HG03095 (cell line): ENCODE data around the gene ALDH1L1.

ENCODE experiments used
- ATAC-seq: cut with Tn5 transposase; IDR thresholded peaks from one replicate; pipeline ENCODE4 v1.9.1; 2021; ENCODE audit warnings: moderate library complexity; ENCODE audit not compliant: unreplicated experiment

ALDH1L1 gene

DNA sequence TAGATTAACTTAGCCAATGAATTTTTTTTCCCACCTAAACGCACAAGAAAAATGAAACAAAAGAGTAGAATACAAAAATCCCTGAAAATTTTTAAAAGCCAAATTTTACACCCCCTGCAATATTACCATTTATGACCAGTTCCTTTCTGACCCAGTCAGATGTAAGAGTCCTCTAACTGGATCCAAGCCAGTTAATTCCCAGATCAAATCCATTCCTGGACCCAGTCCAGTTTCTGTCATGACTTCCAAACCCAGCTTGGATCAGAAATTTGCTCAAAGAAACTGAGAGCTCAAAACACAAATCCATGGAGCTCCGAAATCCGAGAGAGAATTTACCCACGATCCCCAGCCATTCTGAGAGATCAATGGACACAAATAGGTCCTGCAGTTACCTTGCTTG lies 17.0 kb upstream of the ALDH1L1 start:
- no peak for ATAC-seq

DNA sequence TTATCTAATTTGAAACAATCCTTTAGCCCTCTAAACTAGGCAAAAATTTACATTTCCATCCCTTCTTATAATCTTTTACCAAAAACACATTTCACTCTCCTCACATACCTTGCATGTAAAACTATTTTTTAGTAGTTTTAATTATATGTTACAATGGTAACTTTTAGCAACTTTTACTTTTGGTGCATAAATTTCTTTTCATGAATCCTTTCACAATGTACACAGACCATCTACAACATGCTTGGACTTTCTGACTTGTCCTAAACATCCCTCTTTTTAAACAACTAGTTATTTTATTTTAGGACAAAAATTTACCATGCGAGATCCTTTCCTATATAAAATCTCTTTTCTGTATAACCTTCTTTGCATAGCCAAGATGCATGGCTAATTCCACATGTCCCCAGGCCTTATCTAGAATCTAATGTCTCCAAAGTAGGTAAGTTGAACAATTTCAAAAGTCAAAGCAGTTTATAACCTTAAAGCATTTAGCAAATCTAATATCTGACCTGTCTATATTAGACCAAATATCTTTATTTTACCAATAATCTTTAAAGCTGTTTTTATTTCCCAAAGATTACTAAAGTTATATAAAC lies 14.4 kb upstream of the ALDH1L1 start:
- no peak for ATAC-seq

DNA sequence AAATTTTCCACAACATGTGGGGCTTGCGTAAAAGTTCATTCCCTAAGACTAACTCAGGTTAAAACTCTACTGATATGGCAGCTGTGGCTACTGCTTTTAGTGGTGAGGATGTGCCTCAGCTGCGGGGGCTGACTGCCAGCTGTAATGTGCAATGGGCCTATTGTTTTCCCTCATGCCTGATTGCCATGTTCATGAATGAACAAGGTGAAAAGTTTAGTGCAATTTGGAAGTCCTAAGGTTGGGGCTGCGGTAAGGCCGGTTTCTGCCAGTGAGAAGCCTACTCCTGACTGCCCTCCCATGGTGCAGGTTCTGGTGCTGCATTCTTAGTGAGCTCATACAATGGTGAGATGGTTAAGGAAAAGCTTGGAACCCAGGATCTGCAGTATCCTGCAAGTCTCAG lies 10.9 kb upstream of the ALDH1L1 start:
- ATAC-seq: no peak

DNA sequence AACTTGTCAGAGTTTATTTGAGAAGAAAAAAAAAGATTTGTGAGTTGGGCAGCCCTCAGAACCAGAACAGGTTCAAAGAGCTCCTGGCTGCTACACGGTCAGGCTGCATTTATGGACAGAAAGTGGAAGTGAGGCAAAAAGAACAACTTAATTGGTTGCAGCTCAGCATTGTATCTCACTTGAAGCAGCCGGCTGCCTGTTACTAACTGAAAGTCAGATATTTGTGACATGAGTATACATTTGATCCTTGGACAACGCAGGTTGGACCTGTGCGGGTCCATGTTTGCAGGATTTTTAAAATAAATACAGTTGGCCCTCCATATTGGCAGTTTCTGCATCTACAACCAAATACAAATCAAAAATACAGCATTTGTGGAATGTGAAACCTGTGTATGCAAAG lies 7.5 kb upstream of the ALDH1L1 start:
- no peak for ATAC-seq

DNA sequence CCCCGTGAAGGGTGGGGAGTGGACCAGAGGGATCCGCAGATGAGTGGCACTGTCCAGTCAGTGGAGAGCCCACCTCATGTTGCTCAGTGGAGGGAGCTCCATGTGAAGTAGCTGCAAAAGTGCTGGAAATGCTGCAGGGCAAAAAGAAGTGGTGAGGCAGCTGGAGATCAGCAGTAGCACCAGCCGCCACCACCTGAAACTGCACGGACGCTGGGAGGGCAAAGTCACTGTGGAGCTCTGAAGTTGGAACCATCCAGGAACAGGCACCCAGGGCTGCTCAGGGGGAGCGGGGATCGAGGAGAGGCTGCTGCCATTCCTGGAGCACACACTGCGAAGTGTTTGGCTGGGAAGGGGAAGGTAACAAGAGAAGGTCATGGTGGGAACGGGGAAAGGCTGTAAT lies 6.4 kb upstream of the ALDH1L1 start:
- ATAC-seq: no peak

DNA sequence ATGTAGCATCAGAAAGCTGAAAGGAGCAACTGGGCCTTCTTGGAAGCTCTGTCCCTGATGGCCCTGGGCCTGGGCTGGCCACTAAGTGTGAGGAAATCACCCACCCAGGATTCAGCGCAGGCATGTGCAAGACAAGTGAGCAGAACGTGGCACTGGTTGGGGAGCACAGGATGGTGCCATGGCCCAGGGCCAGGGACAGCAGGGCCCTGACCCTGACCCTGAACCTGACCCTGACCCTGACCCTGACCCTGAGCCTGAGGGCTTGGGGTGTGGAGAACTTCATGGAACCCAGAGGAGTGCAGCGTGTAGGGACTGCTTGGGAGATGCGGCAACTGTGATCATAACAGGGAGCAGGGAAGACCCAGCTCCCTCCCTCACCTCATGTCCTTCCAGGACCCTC lies 5.9 kb upstream of the ALDH1L1 start:
- ATAC-seq: no peak

DNA sequence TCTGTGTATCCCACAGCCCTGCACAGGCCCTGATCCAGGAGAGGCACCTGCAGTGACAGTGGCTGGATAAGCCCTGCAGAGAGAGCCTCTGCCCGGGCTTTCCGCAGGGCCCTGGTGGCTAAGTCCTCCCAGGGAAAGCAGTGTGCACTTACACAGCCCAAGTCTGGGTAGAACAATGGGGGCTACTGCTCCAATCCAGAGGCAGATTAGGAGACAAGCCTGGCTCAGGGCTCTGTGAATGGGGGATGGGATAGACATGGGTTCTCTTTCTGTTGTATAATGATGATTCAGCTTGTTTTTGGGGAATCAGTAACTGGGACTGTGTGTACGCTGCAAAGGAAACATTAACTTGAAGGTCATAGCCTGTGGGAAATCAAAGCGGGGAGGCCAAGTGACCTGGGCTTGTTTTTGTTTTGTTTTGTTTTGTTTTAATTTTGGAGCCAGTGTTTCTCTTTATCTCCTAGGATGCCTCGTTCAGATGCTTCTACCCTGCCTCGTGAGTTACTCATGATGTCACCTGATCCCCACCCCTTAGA lies 4.1 kb upstream of the ALDH1L1 start:
- ATAC-seq: no peak

DNA sequence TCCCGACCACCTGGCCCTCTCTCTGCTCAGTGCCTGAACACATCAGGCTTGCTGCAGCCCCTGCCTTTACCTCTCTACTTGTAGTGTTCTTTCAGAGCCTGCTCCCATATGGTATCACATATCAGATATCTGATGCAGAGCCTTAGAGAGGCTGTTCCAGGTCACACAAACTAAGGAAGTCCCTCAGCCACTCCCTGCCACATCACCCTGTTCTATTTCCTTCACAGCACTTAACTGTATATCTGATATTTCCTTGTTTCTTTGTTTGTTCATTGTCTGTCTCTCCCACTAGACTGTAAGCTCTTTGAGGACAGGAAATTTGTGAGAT lies 976 bp upstream of the ALDH1L1 start:
- ATAC-seq: no peak

DNA sequence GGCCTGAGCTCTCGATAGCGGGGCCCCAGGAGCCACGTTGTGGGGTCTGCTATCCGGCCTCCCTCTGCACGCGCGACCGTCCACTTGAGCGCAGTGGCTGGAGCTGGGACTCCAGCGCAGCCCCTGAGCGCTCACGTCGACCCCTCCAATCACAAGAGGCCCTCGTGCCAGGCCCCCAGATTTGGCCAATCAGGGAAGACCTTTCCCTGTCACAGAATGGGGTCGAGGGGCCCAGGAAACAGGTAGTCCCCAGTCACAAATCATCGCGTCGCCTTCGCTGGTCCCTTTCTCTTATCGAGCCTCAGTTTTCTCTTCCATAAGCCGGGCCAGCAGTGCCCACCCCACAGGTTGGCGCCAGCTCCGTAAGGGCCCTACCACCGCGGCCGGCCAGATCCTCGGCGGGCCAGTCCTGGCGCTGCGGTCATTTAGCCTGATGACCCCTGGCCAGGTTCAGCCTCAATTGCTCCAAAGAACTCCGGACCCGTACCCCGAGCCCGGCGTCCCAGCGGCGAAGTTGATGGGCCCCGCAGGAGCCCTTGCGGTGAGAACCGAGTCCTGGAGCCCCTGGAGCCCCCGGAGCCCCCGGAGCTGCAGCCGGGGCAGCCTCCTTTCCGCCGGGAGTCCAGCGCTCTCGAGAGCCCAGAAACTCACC lies 435 bp downstream of the ALDH1L1 start:
- no peak for ATAC-seq

DNA sequence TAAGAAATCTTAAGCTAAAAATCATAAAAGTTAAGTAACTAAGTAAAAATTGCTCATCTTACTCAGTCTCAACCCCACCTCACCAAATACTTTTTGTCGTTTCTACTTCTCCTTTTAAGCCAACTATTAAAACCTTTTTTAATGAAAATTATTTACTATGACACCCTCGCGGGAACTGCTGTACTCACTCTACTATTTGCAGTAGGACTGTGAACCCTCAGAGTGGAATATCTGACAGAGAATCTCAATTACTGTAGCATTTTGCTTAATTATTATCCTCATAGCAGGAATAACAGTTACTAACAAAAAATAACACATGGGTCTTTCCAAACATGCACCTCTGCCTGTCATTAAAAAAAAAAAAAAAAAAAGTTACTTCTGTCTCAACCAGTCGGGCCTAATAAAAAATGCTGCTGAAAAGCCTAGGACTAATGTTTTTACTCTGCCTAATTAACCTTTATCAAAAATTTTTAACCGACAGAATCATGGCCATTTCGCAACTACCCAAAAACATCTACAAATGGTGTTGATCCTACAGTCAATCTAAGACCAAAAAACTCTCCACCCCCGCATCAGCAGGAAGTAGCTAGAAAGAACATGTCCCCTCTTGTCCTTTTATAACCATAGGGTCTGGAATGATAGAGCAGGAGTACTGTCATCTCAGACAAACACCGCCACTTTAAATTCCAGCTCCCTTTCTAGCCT lies 10.2 kb downstream of the ALDH1L1 start:
- ATAC-seq: no peak

DNA sequence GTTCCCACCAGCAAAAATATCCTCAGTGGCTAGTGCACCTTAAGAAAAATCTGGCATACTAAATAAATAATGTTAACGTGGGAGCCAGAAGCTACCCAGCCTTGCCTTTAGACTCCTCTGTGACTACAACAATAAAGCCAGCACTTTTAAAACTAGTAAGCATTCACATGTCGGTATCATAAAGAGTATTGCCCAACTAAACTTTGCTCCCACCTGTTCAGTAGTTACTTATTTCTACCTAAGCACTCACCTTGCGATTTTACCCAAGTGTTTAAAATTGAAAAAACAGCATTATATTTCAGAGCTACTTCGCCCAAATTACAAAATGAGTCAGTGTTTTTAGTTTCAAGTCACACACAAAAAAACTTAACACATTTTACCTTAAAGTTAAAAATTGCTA lies 12.8 kb downstream of the ALDH1L1 start:
- no peak for ATAC-seq

DNA sequence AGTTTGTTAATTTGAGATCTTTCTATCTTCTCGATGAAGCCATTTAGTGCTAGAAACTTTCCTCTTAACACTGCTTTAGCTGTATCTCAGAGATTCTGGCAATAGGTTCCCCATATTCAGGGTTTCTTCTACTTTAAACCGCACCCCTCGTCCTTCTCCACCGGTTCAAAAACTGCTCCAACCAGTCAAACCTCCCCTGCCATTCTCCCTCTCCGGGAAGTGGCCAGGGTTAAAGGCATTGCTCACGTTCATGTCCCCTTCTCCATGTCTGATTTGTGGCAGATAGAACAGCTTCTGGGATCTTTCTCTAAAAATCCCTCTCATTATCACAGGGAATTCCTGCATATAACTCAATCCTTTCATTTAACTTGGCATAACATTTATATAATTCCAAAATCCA lies 14.4 kb downstream of the ALDH1L1 start:
- no peak for ATAC-seq

DNA sequence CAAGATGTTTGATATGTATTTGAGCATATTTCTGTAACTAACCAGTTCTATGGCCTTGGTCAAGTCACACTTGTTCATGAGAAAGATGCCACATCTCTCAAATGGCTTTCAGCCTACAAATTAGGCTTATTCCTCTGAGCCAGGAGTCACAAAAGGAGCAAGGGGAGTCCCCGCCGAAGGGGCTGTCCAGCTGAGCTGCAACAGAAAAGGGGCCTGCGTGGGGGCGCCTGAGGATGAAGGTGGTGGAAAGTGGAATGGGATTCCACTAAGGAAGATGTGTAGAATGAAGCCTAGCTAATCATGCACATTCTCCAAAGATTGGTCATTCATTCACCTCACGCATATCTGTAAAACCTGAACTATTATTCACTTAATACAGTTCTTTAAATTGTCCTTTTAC lies 19.1 kb downstream of the ALDH1L1 start:
- no peak for ATAC-seq

DNA sequence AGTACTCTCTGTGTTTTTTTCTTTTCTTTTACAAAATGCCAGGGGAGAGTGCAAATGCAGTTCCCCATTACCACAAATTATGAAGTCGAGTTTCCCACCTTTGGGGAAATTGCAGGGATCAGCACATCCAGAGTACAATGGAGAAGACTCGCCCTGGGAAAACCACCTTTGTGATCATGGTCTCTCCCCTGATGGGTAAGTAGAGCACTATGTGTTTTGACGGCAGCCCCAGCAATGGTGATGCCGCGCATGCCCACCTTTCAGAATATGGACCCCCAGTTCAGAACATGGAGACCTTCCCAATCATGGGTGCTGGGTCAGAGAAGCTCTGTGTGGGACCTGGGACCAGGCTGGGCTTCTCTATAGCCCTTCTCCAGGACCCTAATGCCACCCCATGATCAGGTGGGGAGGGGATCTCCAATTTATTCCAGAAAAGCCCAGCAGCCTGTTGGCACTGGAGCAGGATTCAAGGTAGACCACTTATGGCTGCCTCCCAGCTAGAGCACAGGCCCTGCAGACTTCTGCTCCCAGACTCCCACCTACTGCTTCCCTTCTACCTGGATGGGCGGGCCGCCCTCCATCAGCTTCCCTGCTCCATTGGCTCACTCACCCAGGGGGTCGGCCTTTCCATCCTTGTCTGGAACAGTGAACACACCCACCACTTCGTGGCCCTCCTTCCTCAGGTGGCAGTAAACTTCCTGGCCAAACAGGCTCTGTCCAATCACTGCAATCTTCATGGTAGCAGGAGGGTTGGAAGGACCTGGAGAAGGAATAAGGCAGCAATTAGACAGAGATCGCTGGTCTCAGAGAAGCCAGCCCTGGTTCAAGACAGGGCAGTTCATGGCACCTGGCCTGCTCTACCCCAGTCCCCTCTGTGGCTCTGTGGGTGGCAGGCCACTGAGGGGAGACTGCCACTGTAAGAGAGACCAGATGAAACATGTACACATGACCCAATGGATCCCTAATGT lies 19.9 kb downstream of the ALDH1L1 start:
- no peak for ATAC-seq

DNA sequence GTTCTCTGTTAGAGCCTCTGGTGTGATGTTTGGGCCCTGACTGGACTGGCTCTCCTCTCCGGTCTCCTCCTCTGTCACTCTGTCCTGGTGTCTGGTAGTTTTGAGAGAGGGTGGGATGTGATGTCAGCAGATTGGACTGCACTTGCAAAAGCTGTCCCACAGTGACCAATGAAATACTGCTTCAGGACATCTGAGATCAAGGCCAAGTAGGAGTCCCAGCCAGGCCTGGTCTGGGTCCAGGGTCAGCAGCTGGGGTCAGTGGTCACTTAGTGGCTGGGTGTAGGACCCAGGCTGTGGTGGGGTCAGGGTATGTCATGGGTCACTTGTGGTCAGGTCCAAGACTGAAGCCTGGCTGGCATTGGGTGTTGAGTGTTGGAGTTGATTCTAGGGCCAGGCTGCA lies 20.9 kb downstream of the ALDH1L1 start:
- no peak for ATAC-seq

DNA sequence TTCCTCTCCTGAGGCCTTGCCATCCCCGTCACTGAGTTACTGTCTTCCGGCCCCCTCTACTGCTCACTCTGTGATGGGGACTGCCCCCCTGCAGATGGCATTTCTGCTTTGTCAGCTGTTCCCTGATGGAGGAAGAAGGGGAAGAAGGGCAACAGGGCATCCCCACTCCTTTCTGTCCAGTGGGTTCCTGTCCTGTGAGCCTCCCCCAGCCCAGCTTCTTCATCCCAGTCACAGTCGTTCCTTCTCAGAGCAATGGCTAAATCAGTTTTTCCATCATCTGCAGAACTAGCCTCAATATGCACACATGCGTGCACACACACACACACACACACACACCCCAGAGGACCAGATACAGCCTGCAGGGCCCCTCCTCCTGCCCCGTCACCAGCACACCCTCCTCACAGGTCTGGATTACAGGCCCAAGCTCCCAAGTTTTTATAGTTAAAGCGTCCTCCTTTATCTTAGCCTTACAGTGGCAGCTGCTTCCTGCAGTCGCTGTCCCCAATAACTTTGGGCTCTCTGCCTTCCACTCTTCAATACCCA lies 21.4 kb downstream of the ALDH1L1 start:
- no peak for ATAC-seq

DNA sequence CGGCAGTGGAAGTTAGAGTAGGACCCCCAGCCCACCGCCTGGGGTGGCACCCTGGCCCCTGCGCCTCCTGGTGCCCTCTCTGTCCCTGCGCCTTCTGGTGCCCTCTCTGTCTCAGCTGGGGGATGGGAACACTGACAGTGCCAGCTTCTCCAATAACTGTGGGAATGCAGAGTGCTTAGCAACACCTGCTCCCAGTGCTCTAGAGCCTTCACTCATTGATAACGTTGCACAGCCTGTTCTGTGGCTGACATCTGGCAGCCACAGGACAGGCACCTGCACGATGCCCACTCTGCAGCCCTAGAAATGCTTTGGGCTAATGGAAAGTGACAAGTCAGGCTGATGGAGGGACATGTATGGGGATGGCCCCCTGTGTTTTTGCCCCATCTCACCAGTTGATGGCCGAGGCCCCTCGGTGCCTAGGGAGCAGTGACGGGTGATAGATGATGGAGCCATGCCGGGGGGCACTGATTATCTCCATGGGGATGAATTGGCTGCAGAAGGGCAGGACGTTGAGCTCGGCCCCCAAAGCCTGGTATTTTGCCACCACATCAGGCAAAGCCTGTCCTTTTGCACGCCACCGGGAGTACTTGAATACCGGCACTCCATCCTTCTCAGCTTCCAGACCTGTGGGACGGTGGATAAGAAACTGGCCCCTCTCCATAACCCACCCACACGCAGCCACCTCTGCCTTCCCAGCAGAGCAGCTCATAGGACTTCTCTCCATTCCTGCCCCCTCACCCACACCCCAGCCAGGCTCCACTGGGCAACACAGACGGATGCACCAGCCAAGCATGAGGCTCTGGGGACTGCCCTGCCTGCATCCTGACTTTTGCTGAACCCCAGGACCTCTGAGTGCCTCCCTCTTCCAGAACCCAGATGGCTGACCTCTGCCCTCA lies 22.1 kb downstream of the ALDH1L1 start:
- ATAC-seq: no peak

DNA sequence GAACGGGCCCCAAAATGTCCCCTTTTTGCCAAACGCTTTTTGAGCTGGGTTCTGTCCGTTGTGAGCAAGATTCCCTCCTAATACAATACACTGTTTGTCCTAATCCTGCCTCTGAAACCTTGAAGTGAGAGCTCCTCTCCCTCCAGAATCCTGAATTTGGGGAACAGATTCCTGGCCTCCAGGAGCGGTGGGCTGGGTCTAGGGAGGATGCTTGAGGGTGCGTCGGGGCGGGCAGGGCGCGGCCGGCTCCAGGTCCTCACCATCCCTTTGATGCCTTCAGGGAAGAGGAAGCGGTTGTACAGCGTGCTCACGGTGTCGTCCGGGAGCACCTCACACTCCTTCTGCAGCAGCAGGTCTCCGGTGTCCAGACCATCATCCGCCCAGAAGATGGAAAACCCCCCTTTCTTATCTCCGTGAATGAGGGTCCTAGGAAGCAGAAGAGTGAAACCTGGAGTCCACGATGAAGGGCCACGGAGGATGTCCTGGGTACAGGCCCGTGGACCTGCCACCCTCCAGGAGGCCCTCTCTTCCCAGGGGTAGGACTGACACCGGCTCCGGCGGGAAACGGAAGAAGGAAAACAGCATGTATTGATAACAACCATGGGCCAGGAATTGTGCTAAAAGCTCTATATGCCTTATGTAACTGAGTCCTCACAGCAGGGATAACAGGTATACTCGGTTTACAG lies 23.2 kb downstream of the ALDH1L1 start:
- ATAC-seq: no peak

DNA sequence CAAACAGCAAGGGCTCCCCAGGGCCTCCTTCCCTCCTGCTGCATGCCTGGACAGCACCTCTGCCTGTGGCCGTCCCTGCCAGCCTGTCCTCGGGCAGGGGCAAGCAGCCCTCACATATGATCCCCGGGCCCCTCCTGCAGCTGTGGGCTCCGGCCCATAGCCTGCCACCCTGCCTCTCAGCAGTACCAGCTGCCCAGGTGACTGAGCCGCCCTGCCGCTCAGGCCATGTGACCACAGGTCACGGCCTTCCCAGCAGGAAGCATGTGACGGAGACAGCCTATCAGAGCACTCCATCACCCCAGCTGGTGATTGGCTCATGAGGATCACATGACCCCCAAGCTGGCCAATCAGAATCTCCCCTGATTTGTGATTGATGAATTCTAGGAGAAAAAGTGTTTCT lies 23.9 kb downstream of the ALDH1L1 start:
- no peak for ATAC-seq
